Mononuclear cell (primary cell): ENCODE data around the gene C1orf53. TPM values are rescaled to one million over a fixed set of nuclear protein-coding genes. Genes with fewer than 3 reads are reported as not detected.
A peak's percentile ranks its signal among the peaks of the same experiment; 100 is the strongest.
"Not testable (repeated sequence)": the region's sequence is repeated elsewhere in the genome, so short reads cannot be mapped to it uniquely, and the experiment has no call there.

Experiments used
- H3K27me3 ChIP-seq: 2 replicates; pipeline ENCODE4 v1.6.0; 2011; ENCODE audit warnings: low read length, control low read depth; ENCODE audit not compliant: insufficient read depth
- H3K4me1 ChIP-seq: 2 replicates; pipeline ENCODE4 v1.5.1; 2011; ENCODE audit warnings: mild to moderate bottlenecking, low read length, control low read depth; ENCODE audit not compliant: insufficient read depth
- H3K4me3 ChIP-seq: 2 replicates; pipeline ENCODE4 v1.5.1; 2011; ENCODE audit warnings: mild to moderate bottlenecking, low read length, moderate library complexity
- H3K9me3 ChIP-seq: 2 replicates; pipeline ENCODE4 v1.5.1; 2011; ENCODE audit warnings: low read depth, mild to moderate bottlenecking, control low read depth, low read length
- total RNA-seq: library from RNA; depleted of rRNA; stranded (reverse); fragments of >200 nt; gene quantifications from one replicate; pipeline ENCODE4 v1.2.3, GENCODE V29; 2012

The C1orf53 gene
- total RNA-seq = not detected

DNA sequence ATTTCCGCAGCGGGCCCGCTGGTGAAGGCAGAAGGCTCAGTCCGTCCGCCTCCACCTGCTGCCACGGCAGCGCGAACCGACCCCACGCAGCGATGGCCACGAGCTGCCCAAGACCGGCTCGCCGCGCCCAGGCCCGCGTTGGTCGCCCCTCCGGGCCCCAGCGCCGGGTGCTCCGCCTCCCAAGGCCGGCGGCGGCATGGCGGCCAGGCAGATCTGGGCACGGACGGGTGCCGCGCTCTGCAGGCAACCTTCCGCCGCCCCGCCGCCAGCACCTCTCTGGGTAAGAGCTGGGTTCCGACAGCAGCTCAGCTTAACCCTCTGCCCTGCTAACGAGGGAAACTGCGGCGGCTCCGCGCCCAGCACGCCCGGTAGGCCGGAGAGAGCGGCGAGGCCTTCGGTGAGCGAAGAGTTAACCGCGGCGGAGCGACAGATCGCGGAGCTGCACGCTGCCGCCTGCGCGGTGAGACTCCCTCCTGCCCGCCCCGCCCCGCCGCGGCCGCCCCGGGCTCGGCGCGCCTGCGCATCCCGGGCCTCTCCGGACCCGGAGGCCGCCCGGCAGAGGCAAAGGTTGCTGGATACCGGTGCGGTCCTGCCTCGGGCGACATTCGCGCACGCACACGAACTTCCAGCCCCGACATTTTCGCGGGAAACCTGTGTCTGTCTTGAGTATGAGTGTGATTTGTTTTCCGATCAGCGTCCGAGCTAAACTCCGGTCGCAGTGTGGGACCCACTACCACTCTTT lies at the start of gene C1orf53:
Gene C1orf53 (plus strand): TSS at position 177 of the 742 bp plus-strand sequence. CDS start 20 bp downstream, at position 197.
- Histone ChIP-seq H3K27me3 (peaks cover 55% of the 10 kb centered on the region), H3K4me1 (peaks cover 12% of the 10 kb centered on the region), H3K9me3 (no peaks in the 10 kb centered on the region), H3K4me3 (peak within 1 kb of the TSS; percentile 56)

DNA sequence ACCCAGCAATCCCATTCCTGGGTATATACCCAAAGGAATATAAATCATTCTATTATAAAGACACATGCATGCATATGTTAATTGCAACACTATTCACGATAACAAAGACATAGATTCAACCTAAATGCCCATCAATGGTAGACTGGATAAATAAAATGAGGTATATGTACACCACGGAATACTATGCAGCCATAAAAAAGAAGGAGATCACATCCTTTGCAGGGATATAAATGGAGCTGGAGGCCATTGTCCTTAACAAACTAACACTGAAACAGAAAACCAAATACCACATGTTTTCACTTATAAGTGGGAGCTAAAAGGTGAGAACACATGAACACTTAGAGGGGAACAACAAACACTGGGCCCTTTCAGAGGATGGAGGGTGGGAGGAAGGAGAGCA lies 46.7 kb upstream of the C1orf53 start:
- H3K27me3 ChIP-seq, H3K4me1 ChIP-seq, H3K4me3 ChIP-seq, H3K9me3 ChIP-seq: not testable (repeated sequence)

DNA sequence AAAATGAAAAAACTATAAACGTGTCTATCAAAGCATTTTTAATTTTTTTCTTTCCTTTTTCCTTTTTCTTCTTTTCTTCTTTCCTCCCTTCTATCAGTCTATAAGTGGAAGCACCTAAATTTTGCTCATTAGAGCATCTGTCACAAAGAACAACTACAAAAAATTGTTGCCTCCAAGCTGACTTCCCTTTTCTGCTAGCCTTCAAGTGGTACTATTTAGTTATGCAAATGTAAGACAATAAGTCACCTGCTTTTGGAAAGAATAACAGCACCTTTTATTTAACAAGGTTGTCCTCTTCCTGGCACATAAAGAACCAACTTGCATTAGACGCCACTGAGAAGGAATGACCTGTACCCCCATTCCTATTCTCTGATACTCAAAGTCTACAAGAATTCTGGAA lies 45.0 kb upstream of the C1orf53 start:
- no peaks in the 10 kb centered on the region for H3K4me1 ChIP-seq
- H3K27me3 ChIP-seq = no peaks in the 10 kb centered on the region
- no peaks in the 10 kb centered on the region for H3K9me3 ChIP-seq
- no peak overlapping the region for H3K4me3 ChIP-seq

DNA sequence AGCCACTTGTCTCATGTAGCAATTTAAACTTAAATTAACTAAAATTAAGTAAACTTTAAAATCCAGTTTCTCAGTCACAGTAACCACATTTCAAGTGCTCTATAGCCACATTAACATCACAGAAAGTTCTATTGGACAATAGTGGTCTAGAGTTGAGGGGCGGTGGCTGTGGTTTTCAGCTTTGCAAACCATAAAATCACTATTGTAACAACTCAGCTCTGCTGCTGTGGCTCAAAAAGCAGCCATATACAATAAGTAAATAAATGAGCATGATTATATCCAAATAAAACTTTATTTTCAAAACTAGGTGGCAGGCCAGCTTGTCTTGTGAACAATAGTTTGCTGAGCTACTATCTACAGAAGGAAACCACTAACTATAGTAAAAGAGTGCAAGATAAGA lies 43.4 kb upstream of the C1orf53 start:
- no peak overlapping the region for H3K4me3 ChIP-seq
- H3K9me3 ChIP-seq = no peaks in the 10 kb centered on the region
- no peaks in the 10 kb centered on the region for H3K27me3 ChIP-seq
- no peaks in the 10 kb centered on the region for H3K4me1 ChIP-seq

DNA sequence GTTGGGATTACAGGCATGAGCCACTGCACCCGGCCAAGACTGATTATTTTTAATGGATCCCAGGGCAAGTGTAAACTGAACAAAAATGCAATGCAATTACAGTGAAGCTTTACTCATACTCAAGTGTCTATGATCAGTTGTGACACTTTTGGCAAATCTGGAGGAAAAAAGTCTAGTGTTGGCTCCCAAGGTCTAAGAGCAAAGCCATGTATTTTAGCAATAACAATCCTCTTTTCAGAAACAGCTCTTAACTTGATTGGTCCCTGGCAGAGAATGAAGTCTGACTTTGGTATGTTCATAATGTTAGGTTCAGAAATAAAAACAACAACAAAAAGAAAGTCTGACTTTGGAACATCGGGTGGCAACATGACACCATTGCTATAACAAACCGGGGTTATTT lies 40.2 kb upstream of the C1orf53 start:
- Histone ChIP-seq H3K27me3 (no peaks in the 10 kb centered on the region), H3K4me1 (no peaks in the 10 kb centered on the region), H3K9me3 (no peaks in the 10 kb centered on the region), H3K4me3 (no peak overlapping the region)

DNA sequence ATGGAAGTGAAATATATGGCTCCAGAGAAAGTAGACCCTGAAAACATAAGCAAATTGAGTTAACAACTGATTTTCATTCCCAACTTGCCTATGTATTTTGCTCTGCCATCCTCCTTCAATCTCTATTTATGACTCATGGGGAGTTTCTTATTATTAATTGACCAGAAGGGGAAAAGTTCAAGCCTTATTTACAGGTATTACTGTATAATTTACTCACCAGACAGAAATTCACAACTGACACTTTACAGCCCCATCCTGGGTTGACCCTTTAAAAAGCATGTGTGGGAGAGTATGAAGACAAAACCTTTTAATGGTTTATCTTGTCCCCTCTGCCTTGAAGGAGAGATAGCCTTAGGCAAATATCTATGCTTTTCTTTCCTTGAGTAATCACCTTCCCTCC lies 39.8 kb upstream of the C1orf53 start:
- Histone ChIP-seq H3K27me3 (no peaks in the 10 kb centered on the region), H3K9me3 (no peaks in the 10 kb centered on the region), H3K4me1 (no peaks in the 10 kb centered on the region), H3K4me3 (no peak overlapping the region)

DNA sequence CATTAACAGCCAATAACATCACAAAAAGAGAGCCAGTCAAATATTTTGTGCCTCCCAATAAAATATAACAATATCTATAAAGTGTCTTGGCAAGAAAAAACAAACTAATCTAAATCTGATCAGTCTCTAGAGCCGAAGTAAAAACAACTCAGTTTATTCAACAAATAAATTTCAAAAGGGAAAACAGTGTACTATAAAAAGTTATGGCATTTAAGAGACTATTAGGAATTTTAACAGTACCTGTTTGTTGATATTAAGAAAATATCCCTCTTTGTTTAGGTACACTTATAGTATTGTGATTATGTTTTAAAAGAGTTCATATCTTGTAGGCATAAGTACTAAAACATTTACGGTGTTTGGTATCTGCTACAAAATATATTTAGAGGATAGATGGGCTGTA lies 36.6 kb upstream of the C1orf53 start:
- no peaks in the 10 kb centered on the region for H3K9me3 ChIP-seq

DNA sequence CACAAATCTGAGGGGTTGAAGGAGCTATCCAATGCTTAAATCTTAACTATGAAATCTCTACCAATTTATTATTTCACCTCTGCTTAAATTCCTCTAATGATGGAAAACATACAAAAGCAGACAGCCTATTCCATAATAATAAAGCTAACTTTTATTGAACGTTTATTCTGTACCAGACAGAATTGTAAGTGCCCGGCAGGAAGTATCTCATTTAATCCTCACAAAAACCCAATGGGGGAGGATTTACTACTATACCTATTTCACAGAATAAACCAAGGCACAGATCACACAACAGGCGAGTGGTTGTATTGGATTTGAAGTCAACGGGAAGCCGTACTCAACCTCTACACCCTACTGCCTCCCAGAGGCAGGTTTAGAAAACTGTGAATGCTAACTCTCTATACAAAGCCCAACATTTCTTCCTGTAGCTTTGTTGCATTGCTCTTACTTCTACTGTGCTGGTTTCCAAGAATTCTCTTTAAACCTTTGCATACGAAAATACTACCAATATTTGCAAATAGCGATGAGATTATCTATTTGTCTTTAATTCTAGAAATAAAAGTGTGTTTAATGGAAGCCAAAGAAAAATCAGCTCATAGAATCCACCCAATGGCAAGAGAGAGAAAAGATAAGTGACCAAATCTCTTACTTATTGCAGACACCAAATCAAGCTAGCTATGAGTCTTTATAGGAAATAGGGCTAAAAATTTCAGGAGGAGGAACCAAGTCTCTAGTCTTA lies 33.5 kb upstream of the C1orf53 start:
- no peaks in the 10 kb centered on the region for H3K27me3 ChIP-seq

More for the DNA sequence above, 36.6 kb upstream of the C1orf53 start:
- no peaks in the 10 kb centered on the region for H3K4me1 ChIP-seq
- H3K4me3 ChIP-seq = no peak overlapping the region
- H3K27me3 ChIP-seq = no peaks in the 10 kb centered on the region

DNA sequence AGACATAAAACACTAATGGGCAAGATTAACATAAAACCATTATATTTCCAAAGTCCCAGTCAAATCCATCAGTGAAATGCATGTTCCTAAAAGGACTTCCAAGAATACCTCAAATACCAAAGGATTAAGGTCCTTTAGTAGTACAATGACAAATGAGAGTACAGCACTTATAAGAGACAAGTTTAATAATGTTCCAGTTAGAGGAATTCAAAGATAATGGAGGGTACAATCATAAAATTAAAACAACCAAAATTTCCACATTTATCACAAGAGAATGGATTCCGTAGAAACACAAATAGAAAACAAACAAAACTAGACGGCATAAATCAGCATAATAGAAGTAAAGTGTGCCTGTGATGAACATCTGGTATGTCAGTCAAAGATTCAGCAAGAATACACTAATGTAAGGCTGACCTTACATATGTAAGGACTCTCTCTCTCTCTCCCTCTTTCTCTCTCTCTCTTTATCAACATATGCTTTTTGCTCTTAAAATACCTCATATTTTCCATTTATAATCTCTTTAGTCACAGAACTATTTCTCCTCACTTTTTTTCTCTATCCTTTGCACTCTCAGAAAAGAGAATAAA lies 32.8 kb upstream of the C1orf53 start:
- no peaks in the 10 kb centered on the region for H3K4me1 ChIP-seq
- no peaks in the 10 kb centered on the region for H3K9me3 ChIP-seq
- no peak overlapping the region for H3K4me3 ChIP-seq
- no peaks in the 10 kb centered on the region for H3K27me3 ChIP-seq

More for the DNA sequence above, 33.5 kb upstream of the C1orf53 start:
- no peak overlapping the region for H3K4me3 ChIP-seq
- no peaks in the 10 kb centered on the region for H3K4me1 ChIP-seq
- no peaks in the 10 kb centered on the region for H3K9me3 ChIP-seq

DNA sequence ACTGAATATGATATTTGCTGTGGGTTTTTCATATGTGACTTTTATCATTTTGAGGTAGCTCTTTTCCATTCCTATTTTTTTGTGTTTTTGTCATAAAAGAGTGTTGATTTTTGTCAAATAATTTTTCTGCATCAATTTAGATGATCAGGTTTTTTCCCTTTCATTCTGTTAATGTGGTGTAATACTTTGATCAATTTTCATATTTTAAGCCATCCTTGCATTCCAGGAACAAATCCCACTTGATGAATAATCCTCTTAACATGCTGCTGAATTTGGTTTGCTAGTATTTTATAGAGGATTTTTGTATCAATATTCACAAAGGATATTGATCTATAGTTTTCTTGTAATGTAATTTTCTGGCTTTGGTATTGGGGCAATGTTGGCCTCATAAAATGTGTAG lies 25.5 kb upstream of the C1orf53 start:
- Histone ChIP-seq H3K4me1 (no peaks in the 10 kb centered on the region), H3K27me3 (no peaks in the 10 kb centered on the region), H3K4me3 (no peak overlapping the region), H3K9me3 (peaks cover 17% of the 10 kb centered on the region)

DNA sequence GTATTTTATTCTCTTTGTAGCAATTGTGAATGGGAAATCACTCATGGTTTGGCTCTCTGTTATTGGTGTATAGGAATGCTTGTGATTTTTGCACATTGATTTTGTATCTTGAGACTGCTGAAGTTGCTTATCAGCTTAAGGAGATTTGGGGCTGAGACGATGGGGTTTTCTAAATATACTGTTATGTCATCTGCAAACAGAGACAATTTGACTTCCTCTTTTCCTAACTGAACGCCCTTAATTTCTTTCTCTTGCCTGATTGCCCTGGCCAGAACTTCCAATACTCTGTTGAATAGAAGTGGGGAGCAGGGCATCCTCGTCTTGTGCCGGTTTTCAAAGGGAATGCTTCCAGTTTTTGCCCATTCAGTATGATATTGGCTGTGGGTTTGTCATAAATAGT lies 22.0 kb upstream of the C1orf53 start:
- peaks cover 17% of the 10 kb centered on the region for H3K9me3 ChIP-seq
- H3K27me3 ChIP-seq, H3K4me1 ChIP-seq, H3K4me3 ChIP-seq: not testable (repeated sequence)

DNA sequence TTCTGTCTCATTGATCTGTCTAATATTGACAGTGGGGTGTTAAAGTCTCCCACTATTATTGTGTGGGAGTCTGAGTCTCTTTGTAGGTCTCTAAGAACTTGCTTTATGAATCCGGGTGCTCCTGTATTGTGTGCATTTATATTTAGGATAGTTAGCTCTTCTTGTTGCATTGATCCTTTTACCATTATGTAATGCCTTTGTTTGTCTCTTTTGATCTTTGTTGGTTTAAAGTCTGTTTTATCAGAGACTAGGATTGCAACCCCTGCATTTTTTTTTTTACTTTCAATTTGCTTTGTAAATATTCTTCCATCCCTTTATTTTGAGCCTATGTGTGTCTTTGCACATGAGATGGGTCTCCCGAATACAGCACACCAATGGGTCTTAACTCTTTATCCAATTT lies 20.2 kb upstream of the C1orf53 start:
- H3K9me3 ChIP-seq, H3K4me1 ChIP-seq, H3K27me3 ChIP-seq, H3K4me3 ChIP-seq: not testable (repeated sequence)

DNA sequence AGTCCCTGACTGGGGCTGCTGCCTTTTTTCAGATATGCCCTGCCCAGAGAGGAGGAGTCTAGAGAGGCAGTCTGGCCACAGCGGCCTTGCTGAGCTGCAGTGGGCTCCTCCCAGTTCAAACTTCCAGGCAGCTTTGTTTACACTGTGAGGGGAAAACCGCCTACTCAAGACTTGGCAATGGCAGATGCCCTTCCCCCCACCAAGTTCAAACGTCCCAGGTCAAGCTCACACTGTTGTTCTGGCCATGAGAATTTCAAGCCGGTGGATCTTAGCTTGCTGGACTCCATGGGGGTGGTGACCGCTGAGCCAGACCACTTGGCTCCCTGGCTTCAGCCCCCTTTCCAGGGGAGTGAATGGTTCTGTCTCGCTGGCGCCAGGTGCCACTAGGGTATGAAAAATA lies 18.3 kb upstream of the C1orf53 start:
- no peak overlapping the region for H3K4me3 ChIP-seq
- H3K9me3 ChIP-seq = no peaks in the 10 kb centered on the region
- H3K27me3 ChIP-seq = peaks cover 6% of the 10 kb centered on the region
- H3K4me1 ChIP-seq = no peaks in the 10 kb centered on the region

DNA sequence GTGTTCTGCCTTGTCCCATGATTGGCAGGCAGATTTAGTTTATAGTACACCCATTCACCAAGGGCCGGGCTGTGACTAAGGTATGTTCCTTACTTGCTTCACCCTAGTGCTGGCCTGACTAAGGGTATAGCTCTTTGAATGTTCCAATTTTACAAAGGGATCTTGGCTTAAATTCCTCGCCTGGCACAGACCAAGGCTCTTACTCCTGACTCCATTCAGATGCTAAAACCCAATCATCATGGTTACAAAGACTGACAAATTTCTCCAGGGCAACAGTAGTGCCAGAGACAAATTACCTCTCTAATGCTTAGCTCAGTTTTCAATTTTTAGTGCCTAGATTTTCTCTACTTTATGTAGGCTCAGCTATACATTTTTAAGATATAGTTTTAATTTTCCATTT lies 11.5 kb upstream of the C1orf53 start:
- peaks cover 24% of the 10 kb centered on the region for H3K27me3 ChIP-seq
- no peaks in the 10 kb centered on the region for H3K4me1 ChIP-seq
- H3K9me3 ChIP-seq = no peaks in the 10 kb centered on the region
- no peak overlapping the region for H3K4me3 ChIP-seq

DNA sequence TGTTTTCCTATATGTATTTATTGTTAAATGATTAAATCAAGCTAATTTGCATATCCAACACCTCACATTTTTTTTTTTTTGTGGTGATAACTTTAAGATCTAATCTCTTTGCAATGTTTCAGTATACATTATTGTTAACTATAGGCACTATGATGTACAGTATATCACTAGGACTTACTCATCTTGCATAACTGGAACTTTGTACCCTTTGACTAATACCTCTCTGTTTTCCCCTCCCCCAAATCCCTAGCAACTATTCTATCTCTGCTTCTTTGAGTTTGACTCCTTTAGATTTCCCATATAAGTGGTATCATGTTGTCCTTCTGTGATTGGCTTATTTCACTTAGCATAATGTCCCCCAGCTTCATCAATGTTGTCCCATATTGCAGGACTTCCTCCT lies 9.7 kb upstream of the C1orf53 start:
- no peak overlapping the region for H3K4me3 ChIP-seq
- peaks cover 34% of the 10 kb centered on the region for H3K27me3 ChIP-seq
- H3K4me1 ChIP-seq = no peaks in the 10 kb centered on the region
- no peaks in the 10 kb centered on the region for H3K9me3 ChIP-seq
